Stomach (tissue), 9 donors: ENCODE data around the gene CEP72. TPM values are rescaled to one million over a fixed set of nuclear protein-coding genes. Genes with fewer than 3 reads are reported as not detected.

Source experiments
- DNase-seq, 2 donors: peaks; one replicate each; pipeline versions ENCODE4 v3.0.0 to v3.0.0-alpha.2; 2013 to 2019
- H3K27ac ChIP-seq, 5 donors: fragments of 200-600 bp in 4 of 5; sonication (generic) in 4 of 5; one replicate each; pipeline ENCODE4 v1.5.1; 2013 to 2019; ENCODE audit warnings: mild to moderate bottlenecking in 1 of 5, moderate library complexity in 1 of 5
- H3K27me3 ChIP-seq, 3 donors: fragments of 200-600 bp; sonication (generic); one replicate each; pipeline ENCODE4 v1.5.1; 2017 to 2019; ENCODE audit warnings: mixed run types in 1 of 3
- H3K36me3 ChIP-seq, 4 donors: fragments of 200-600 bp; sonication (generic); 1 replicate in 3 of 4; 2 replicates in 1 of 4; pipeline ENCODE4 v1.5.1; 2016 to 2019
- H3K4me1 ChIP-seq, 4 donors: fragments of 200-600 bp; sonication (generic); one replicate each; pipeline ENCODE4 v1.5.1; 2016 to 2019
- H3K4me3 ChIP-seq, 4 donors: fragments of 200-600 bp; sonication (generic) in 3 of 4; one replicate each; pipeline ENCODE4 v1.5.1; 2016 to 2019; ENCODE audit warnings: mild to moderate bottlenecking in 1 of 4
- H3K9me3 ChIP-seq, 4 donors: fragments of 200-600 bp; sonication (generic); one replicate each; pipeline ENCODE4 v1.5.1; 2016 to 2019
- EP300 ChIP-seq: sonication (generic); formaldehyde crosslinking; IDR thresholded peaks from one replicate; pipeline ENCODE4 v1.6.1; 2017; ENCODE audit warnings: antibody characterized with exemption
- POLR2A ChIP-seq, 4 donors: fragments of 450-650 bp; IDR thresholded peaks; one replicate each; pipeline ENCODE4 v1.6.1; 2016; ENCODE audit warnings: antibody characterized with exemption in 4 of 4, control low read depth in 2 of 4, mild to moderate bottlenecking in 1 of 4, moderate library complexity in 1 of 4
- POLR2AphosphoS5 ChIP-seq, 3 donors: sonication (generic); formaldehyde crosslinking; IDR thresholded peaks; one replicate each; pipeline ENCODE4 v1.6.1; 2016; ENCODE audit warnings: antibody characterized with exemption in 3 of 3
- WGBS, 5 donors: extraction: QIAGEN DNeasy Blood & Tissue Kit in 3 of 5; methylation state at CpG; one replicate each; pipeline versions ENCODE4 v1.1.5 to v1.1.7; 2013 to 2018; 5-methylcytosine and 5-hydroxymethylcytosine counted together
- intact Hi-C: fragments of 100-400 bp; cut with DNase I; formaldehyde crosslinking; loops from one replicate; pipeline ENCODE4 v1.15.1; 2023; ENCODE audit warnings: low total_unique reads
- polyA plus RNA-seq, 3 donors: library from polyadenylated mRNA; stranded (reverse); fragments of 200-250 nt; gene quantifications; one replicate each; pipeline ENCODE4 v1.2.3, GENCODE V29; 2013
- total RNA-seq, 5 donors: library from RNA; depleted of rRNA; stranded (reverse); fragments of >200 nt; gene quantifications; one replicate each; pipeline versions ENCODE4 v1.1.0 to v1.2.3, GENCODE V29; 2014 to 2016
- TF ChIP-seq, protein P1 (sequence below), 7 experiments: fragments of 450-650 bp in 4 of 7; fragments of 200-600 bp in 3 of 7; sonication (generic) in 3 of 7; IDR thresholded peaks; one replicate each; pipeline ENCODE4 v1.5.1; 2016 to 2019; ENCODE audit warnings: antibody characterized with exemption in 7 of 7, control low read depth in 2 of 7, mild to moderate bottlenecking in 1 of 7
- donor health status: healthy with polysubstance abuse.
- donor health status: Bipolar disorder and iron deficiency.
- donor health status: healthy.

CEP72 gene
- total and polyA plus RNA-seq, 8 donors, result 0.14 to 11.1 (median 2.1) TPM

DNA sequence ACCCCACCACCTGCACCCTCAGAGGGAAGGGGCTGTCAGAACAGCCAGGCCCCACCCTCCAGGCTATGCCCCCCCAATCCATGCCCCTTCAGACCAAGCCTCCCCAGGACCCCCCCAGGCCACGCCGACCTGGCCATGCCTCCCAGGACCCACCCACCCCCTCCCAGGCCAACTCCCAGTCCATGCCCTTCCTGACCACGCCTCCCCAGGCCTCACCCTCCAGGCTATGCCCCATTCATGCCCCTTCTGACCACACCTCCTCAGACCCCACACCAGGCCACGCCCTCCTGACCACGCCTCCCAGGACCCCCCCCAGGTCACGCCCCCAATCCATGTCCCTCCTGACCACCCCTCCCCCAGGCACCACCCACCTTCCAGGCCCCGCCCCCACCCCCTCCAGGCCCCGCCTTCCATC, 53.4 kb downstream of the CEP72 start:
- Histone ChIP-seq H3K36me3 (peaks cover 0 to 64% (median 59%) of the 10 kb centered on the region in 4 donors), H3K27ac (no peak overlapping the region), H3K4me3 (no peak overlapping the region), H3K4me1 (peaks cover 0 to 27% (median 23%) of the 10 kb centered on the region in 4 donors), H3K27me3 (no peaks in the 10 kb centered on the region), H3K9me3 (no peaks in the 10 kb centered on the region)
- 61 to 87% (median 79%) methylated on average over 5 to 8 of the region's 8 CpGs for WGBS, 5 donors
- TF ChIP-seq EP300 (no peak), POLR2AphosphoS5 (IDR thresholded peaks at IDR 0.05) (no peak), POLR2A (IDR thresholded peaks at IDR 0.05) (no peak)
- TF ChIP-seq, protein P1, sequence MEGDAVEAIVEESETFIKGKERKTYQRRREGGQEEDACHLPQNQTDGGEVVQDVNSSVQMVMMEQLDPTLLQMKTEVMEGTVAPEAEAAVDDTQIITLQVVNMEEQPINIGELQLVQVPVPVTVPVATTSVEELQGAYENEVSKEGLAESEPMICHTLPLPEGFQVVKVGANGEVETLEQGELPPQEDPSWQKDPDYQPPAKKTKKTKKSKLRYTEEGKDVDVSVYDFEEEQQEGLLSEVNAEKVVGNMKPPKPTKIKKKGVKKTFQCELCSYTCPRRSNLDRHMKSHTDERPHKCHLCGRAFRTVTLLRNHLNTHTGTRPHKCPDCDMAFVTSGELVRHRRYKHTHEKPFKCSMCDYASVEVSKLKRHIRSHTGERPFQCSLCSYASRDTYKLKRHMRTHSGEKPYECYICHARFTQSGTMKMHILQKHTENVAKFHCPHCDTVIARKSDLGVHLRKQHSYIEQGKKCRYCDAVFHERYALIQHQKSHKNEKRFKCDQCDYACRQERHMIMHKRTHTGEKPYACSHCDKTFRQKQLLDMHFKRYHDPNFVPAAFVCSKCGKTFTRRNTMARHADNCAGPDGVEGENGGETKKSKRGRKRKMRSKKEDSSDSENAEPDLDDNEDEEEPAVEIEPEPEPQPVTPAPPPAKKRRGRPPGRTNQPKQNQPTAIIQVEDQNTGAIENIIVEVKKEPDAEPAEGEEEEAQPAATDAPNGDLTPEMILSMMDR (IDR thresholded peaks at IDR 0.05), result no peak
- intact Hi-C loops, result no loop called here
- DNase-seq, result no peak

DNA sequence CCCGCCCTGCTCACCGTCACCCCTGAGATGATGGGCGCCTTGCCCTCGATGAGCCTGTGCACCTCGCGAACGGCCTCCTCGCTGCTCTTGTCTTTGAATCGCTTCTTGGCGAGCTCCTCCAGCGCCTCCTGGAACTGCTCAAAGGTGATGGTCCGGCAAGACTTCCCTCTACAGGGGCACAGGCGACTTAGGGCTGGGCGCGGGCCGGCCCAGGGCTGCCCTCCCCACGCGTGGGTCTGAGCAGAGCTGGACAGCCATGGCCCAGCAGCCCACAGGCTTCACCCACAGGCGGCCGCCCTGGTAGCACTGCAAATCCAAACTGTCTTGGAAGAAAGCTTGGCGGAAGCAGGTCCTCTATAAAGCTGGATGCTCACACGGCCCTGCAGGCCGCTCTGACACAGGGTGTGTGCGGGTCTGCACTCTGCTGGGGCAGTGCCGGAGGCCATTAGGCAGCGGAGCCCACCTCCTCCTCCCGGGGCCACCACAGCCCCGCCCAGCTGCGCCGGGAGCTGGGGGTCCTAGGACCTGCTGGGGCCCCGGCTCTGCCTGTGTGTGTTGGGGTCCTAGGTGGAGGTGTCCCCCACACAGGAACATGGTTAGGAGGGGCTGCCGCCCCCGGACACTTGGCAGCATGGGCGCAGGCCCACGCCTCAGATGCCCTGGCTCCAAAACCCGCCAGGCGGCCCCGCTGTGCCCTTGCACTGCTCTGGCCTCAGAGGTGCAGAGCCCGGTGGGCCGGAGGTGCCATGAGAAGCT, 54.0 kb downstream of the CEP72 start:
- H3K4me3 ChIP-seq, result no peak overlapping the region
- H3K27me3 ChIP-seq, result no peaks in the 10 kb centered on the region
- peaks cover 0 to 31% (median 25%) of the 10 kb centered on the region in 4 donors for H3K4me1 ChIP-seq
- H3K36me3 ChIP-seq, result peaks cover 0 to 61% (median 55%) of the 10 kb centered on the region in 4 donors
- 91 to 97% (median 95%) methylated on average over 26 to 40 of the region's 40 CpGs for WGBS, 5 donors
- no peak for DNase-seq
- H3K9me3 ChIP-seq, result no peaks in the 10 kb centered on the region
- H3K27ac ChIP-seq, result no peak overlapping the region
- intact Hi-C loops, result no loop called here
- no peak for TF ChIP-seq POLR2A (IDR thresholded peaks at IDR 0.05)

DNA sequence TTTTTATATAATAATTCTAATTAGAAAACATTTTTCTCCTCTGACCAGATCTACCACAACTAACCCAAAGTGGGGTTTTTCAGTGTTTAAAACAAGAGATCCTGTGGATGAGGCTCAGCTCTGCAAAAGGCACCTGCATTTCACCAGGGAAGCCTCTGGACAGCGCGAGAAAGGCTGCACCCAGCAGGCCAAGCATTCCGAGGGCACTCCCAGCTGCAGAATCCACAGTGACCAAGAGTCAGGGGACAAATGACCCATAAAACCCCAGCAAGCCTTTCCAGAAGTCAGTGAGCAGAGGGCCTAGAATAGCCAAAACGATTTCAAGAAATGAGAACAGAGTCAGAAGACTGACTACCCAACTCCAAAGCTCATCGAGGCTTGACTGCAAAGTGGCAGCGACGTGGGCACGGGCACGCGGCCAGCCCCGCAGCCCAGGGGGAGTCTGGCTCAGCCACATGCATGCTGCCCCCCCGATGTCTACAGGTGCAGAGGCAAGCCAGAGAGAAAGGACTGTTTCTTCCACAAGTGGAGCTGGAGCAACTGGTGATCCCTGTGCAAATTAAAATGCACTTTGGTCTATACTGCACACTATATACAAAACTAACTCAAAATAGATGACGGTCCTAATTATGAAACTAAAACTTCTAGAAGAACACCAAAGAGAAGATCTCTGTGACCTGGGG, 54.8 kb downstream of the CEP72 start:
- Histone ChIP-seq H3K27ac (no peak overlapping the region), H3K9me3 (no peaks in the 10 kb centered on the region), H3K36me3 (peaks cover 0 to 52% (median 48%) of the 10 kb centered on the region in 4 donors), H3K4me3 (no peak overlapping the region), H3K4me1 (peaks cover 8 to 39% (median 34%) of the 10 kb centered on the region in 4 donors), H3K27me3 (peaks cover 0 to 3% (median 0%) of the 10 kb centered on the region in 3 donors)
- 90 to 95% (median 94%) methylated on average over 13 of the region's 13 CpGs for WGBS, 5 donors
- DNase-seq, result no peak
- intact Hi-C loops, result no loop called here
- TF ChIP-seq POLR2AphosphoS5 (IDR thresholded peaks at IDR 0.05), result no peak
- TF ChIP-seq, protein P1 (IDR thresholded peaks at IDR 0.05), result no peak
- TF ChIP-seq POLR2A (IDR thresholded peaks at IDR 0.05), result no peak
- no peak for TF ChIP-seq EP300

DNA sequence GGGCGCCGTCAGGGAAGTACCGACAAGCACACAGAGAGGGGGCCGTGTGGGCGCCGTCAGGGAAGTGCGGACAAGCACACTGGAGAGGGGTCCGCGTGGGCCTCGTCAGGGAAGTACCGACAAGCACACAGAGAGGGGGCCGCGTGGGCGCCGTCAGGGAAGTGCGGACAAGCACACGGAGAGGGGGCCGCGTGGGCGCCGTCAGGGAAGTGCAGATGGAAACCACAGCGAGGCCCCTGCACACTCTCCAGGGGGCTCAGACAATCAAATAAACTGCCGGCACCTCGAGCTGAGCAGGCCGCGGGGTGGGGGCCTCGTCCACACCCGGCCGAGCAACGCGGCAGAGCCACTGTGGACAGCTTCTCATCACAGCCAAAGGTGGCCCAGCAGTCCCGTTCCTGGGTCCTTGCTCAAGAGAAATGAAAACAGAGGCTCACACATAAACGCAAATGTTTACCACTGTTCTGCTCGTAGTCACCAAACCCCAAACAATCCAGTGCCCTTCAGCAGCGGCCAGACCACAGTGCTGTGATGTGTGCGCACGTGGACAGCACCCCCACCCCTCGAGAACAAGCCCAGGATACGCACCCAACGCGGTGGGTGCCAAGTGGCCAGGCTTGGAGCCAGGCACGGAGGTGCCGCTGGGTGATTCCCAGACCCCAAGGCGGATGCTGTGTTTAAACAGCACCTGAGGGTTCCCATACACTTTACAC, 56.3 kb downstream of the CEP72 start:
- Histone ChIP-seq H3K4me3 (no peak overlapping the region), H3K27me3 (peaks cover 0 to 18% (median 6%) of the 10 kb centered on the region in 3 donors), H3K9me3 (no peaks in the 10 kb centered on the region), H3K4me1 (peaks cover 23 to 52% (median 45%) of the 10 kb centered on the region in 4 donors), H3K27ac (peak overlapping the region in 1 of 5 donors; percentile 7), H3K36me3 (peaks cover 0 to 41% (median 34%) of the 10 kb centered on the region in 4 donors)
- TF ChIP-seq, protein P1 (IDR thresholded peaks at IDR 0.05), result no peak
- no peak for TF ChIP-seq POLR2AphosphoS5 (IDR thresholded peaks at IDR 0.05)
- no peak for TF ChIP-seq EP300
- DNase-seq, result no peak
- WGBS, 5 donors, result 81 to 89% (median 85%) methylated on average over 31 to 42 of the region's 44 CpGs
- intact Hi-C loops, result no loop called here
